ENCODE measurements around the gene GSTA2. TPM values are rescaled to one million over a fixed set of nuclear protein-coding genes. Genes with fewer than 3 reads are reported as not detected.

The GSTA2 gene
- total RNA-seq, 4 donors from 2014 or later, result 0.27 TPM; not detected in 3

- no peak for DNase-seq
- Histone ChIP-seq H3K9me3 (no peaks in the 10 kb centered on the region), H3K27me3 (no peaks in the 10 kb centered on the region), H3K36me3 (no peaks in the 10 kb centered on the region), H3K27ac (no peak overlapping the region), H3K4me3 (replicated peaks in 1 of 3) (no peak overlapping the region), H3K4me1 (no peaks in the 10 kb centered on the region)
- TF ChIP-seq CTCF (IDR thresholded peaks at IDR 0.05) (no peak), POLR2A (IDR thresholded peaks at IDR 0.05) (no peak)
- intact Hi-C loops (cut with DNase I), result no loop called here
- 94 to 97% methylated on average over 1 of the region's 1 CpG for WGBS, 2 donors
These were observed 21.4 kb downstream of the GSTA2 start for GRCh38 chr6:52741872-52742271.

- no peaks in the 10 kb centered on the region for H3K36me3 ChIP-seq
- no peaks in the 10 kb centered on the region for H3K9me3 ChIP-seq
- no peak for DNase-seq
- intact Hi-C loops (cut with DNase I), result no loop called here
- WGBS, 2 donors, result 86 to 90% methylated on average over 3 of the region's 3 CpGs
- no peak overlapping the region for H3K4me3 ChIP-seq (replicated peaks in 1 of 3)
- no peaks in the 10 kb centered on the region for H3K27me3 ChIP-seq
- no peaks in the 10 kb centered on the region for H3K4me1 ChIP-seq
- H3K27ac ChIP-seq, result no peak overlapping the region
- no peak for TF ChIP-seq POLR2A (IDR thresholded peaks at IDR 0.05)
- no peak for TF ChIP-seq CTCF (IDR thresholded peaks at IDR 0.05)
These were observed 23.6 kb downstream of the GSTA2 start for GRCh38 chr6:52739627-52740026.

GRCh38 chr6:52739134-52739533 is 24.1 kb downstream of the GSTA2 start:
- no peak for DNase-seq
- Histone ChIP-seq H3K9me3 (no peaks in the 10 kb centered on the region), H3K27ac (no peak overlapping the region), H3K27me3 (no peaks in the 10 kb centered on the region), H3K4me1 (no peaks in the 10 kb centered on the region), H3K36me3 (no peaks in the 10 kb centered on the region), H3K4me3 (replicated peaks in 1 of 3) (no peak overlapping the region)
- TF ChIP-seq POLR2A (IDR thresholded peaks at IDR 0.05) (no peak), CTCF (IDR thresholded peaks at IDR 0.05) (no peak)
- intact Hi-C loops (cut with DNase I), result no loop called here
- 40 to 59% methylated on average over 2 of the region's 2 CpGs for WGBS, 2 donors

GRCh38 chr6:52736145-52736544 is 27.1 kb downstream of the GSTA2 start:
- no peak for DNase-seq
- H3K9me3 ChIP-seq, result no peaks in the 10 kb centered on the region
- no peak overlapping the region for H3K27ac ChIP-seq
- H3K4me1 ChIP-seq, result no peaks in the 10 kb centered on the region
- intact Hi-C loops (cut with DNase I), result no loop called here
- no peaks in the 10 kb centered on the region for H3K27me3 ChIP-seq
- WGBS, 2 donors, result 80 to 85% methylated on average over 1 of the region's 1 CpG
- TF ChIP-seq POLR2A (IDR thresholded peaks at IDR 0.05) (no peak), CTCF (IDR thresholded peaks at IDR 0.05) (no peak)
- H3K4me3 ChIP-seq (replicated peaks in 1 of 3), result no peak overlapping the region
- no peaks in the 10 kb centered on the region for H3K36me3 ChIP-seq

GRCh38 chr6:52735071-52735470 is 28.2 kb downstream of the GSTA2 start:
- Histone ChIP-seq H3K4me3 (replicated peaks in 1 of 3) (no peak overlapping the region), H3K36me3 (no peaks in the 10 kb centered on the region), H3K4me1 (no peaks in the 10 kb centered on the region), H3K9me3 (no peaks in the 10 kb centered on the region), H3K27ac (no peak overlapping the region), H3K27me3 (no peaks in the 10 kb centered on the region)
- WGBS, 2 donors, result 94 to 97% methylated on average over 6 of the region's 6 CpGs
- no peak for TF ChIP-seq POLR2A (IDR thresholded peaks at IDR 0.05)
- no peak for TF ChIP-seq CTCF (IDR thresholded peaks at IDR 0.05)
- DNase-seq, result no peak
- intact Hi-C loops (cut with DNase I), result no loop called here

All from thyroid gland (tissue), 4 donors.